Neural progenitor cell (in vitro differentiated cells): ENCODE results near the gene SMURF1. TPM values are rescaled to one million over a fixed set of nuclear protein-coding genes. Genes with fewer than 3 reads are reported as not detected.

Experiments
- DNase-seq: peaks from one replicate; pipeline ENCODE4 v3.0.0-alpha.2; 2016; ENCODE audit warnings: low spot score
- H2AFZ ChIP-seq: fragments of 200-600 bp; sonication (generic); replicated peaks from 2 replicates; pipeline ENCODE4 v1.6.1; 2016; ENCODE audit warnings: antibody characterized with exemption
- H3F3A ChIP-seq: fragments of 200-600 bp; sonication (generic); 2 replicates; pipeline ENCODE4 v1.6.1; 2016; ENCODE audit warnings: antibody characterized with exemption, low read depth
- H3K27ac ChIP-seq: fragments of 200-600 bp; sonication (generic); 2 replicates; pipeline ENCODE4 v1.5.1; 2016; ENCODE audit warnings: mild to moderate bottlenecking
- H3K27me3 ChIP-seq: fragments of 200-600 bp; sonication (generic); 2 replicates; pipeline ENCODE4 v1.6.1; 2016; ENCODE audit warnings: mild to moderate bottlenecking, moderate library complexity
- H3K36me3 ChIP-seq: fragments of 200-600 bp; sonication (generic); 2 replicates; pipeline ENCODE4 v1.5.1; 2016
- H3K4me1 ChIP-seq: fragments of 200-600 bp; sonication (generic); 2 replicates; pipeline ENCODE4 v1.6.1; 2016; ENCODE audit warnings: mixed run types
- H3K4me2 ChIP-seq: fragments of 200-600 bp; sonication (generic); 2 replicates; pipeline ENCODE4 v1.6.1; 2016
- H3K4me3 ChIP-seq: fragments of 200-600 bp; sonication (generic); 2 replicates; pipeline ENCODE4 v1.5.1; 2016
- H3K79me2 ChIP-seq: fragments of 200-600 bp; sonication (generic); 2 replicates; pipeline ENCODE4 v1.6.1; 2016; ENCODE audit warnings: low read depth
- H3K9ac ChIP-seq: fragments of 200-600 bp; sonication (generic); 2 replicates; pipeline ENCODE4 v1.6.1; 2016
- H3K9me3 ChIP-seq: fragments of 200-600 bp; sonication (generic); 2 replicates; pipeline ENCODE4 v1.5.1; 2016; ENCODE audit warnings: low read depth
- H4K20me1 ChIP-seq: fragments of 200-600 bp; sonication (generic); 2 replicates; pipeline ENCODE4 v1.6.1; 2016; ENCODE audit warnings: low read depth
- H3K27ac Mint-ChIP-seq: 3 replicates; pipeline ENCODE4 v1.8.0; 2021; ENCODE audit warnings: mixed read lengths
- H3K27me3 Mint-ChIP-seq: 2 replicates; pipeline ENCODE4 v1.8.0; 2022; ENCODE audit warnings: low read depth, mild to moderate bottlenecking, inconsistent platforms, moderate library complexity, mixed read lengths; ENCODE audit not compliant: insufficient read depth
- H3K36me3 Mint-ChIP-seq: 3 replicates; pipeline ENCODE4 v1.8.0; 2021; ENCODE audit warnings: mixed read lengths
- H3K4me1 Mint-ChIP-seq: 3 replicates; pipeline ENCODE4 v1.8.0; 2021; ENCODE audit warnings: mixed read lengths
- H3K4me3 Mint-ChIP-seq: 3 replicates; pipeline ENCODE4 v1.8.0; 2021; ENCODE audit warnings: mild to moderate bottlenecking, moderate library complexity, mixed read lengths
- H3K9me3 Mint-ChIP-seq: 3 replicates; pipeline ENCODE4 v1.8.0; 2020; ENCODE audit warnings: mixed read lengths
- EZH2 ChIP-seq: fragments of 200-600 bp; sonication (generic); IDR thresholded peaks from 2 replicates; pipeline ENCODE4 v1.6.1; 2017; ENCODE audit warnings: antibody characterized with exemption, mild to moderate bottlenecking, moderate library complexity
- EZH2phosphoT487 ChIP-seq: fragments of 200-600 bp; sonication (generic); IDR thresholded peaks from 2 replicates; pipeline ENCODE4 v1.6.1; 2017; ENCODE audit warnings: antibody characterized with exemption
- total RNA-seq: library from RNA; depleted of rRNA; stranded (reverse); fragments of >200 nt; gene quantifications from 2 replicates; pipeline ENCODE4 v1.2.3, GENCODE V29; 2015; ENCODE audit warnings: low replicate concordance
- TF ChIP-seq, protein P1 (sequence below): fragments of 200-600 bp; sonication (generic); IDR thresholded peaks from 2 replicates; pipeline ENCODE4 v1.5.1; 2017; ENCODE audit warnings: antibody characterized with exemption, mild to moderate bottlenecking

The SMURF1 gene
- total RNA-seq, 1 donor from 2014 or later: 31.0 TPM

DNA sequence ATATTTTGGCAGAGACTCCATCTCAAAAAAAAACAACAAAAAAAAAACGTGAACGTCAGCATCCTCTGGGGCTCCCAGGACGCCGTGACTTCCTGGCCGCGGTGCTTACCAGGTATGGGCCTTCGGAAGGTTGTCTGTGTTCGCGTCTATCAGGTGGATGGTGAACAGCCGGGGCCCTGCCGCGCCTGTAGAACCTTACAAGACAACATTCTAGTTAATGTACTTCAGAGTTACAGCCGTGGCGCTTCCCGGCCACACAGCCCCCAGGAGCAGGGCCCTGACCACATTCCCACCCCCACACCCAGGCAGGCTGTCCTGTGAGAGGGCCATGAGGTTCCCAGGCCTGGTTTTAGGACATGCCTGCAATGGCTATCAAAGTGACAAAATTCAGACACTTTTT lies 111.0 kb downstream of the SMURF1 start:
- Mint-ChIP-seq H3K4me1 (no peaks in the 10 kb centered on the region), H3K36me3 (peaks cover 31% of the 10 kb centered on the region), H3K27me3 (peaks cover 6% of the 10 kb centered on the region), H3K27ac (no peak overlapping the region), H3K9me3 (no peaks in the 10 kb centered on the region), H3K4me3 (no peak overlapping the region)
- no peak for DNase-seq
- H3K27ac ChIP-seq: no peak overlapping the region
- H3K27me3 ChIP-seq: no peaks in the 10 kb centered on the region
- H3K4me2 ChIP-seq: no peak overlapping the region
- TF ChIP-seq, protein P1, sequence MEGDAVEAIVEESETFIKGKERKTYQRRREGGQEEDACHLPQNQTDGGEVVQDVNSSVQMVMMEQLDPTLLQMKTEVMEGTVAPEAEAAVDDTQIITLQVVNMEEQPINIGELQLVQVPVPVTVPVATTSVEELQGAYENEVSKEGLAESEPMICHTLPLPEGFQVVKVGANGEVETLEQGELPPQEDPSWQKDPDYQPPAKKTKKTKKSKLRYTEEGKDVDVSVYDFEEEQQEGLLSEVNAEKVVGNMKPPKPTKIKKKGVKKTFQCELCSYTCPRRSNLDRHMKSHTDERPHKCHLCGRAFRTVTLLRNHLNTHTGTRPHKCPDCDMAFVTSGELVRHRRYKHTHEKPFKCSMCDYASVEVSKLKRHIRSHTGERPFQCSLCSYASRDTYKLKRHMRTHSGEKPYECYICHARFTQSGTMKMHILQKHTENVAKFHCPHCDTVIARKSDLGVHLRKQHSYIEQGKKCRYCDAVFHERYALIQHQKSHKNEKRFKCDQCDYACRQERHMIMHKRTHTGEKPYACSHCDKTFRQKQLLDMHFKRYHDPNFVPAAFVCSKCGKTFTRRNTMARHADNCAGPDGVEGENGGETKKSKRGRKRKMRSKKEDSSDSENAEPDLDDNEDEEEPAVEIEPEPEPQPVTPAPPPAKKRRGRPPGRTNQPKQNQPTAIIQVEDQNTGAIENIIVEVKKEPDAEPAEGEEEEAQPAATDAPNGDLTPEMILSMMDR: no peak
- no peak for TF ChIP-seq EZH2phosphoT487
- TF ChIP-seq EZH2: no peak
- peaks cover 3% of the 10 kb centered on the region for H3K4me1 ChIP-seq
- H4K20me1 ChIP-seq: peaks cover 8% of the 10 kb centered on the region
- no peak overlapping the region for H3K4me3 ChIP-seq
- peaks cover 6% of the 10 kb centered on the region for H3F3A ChIP-seq
- H3K79me2 ChIP-seq: no peaks in the 10 kb centered on the region
- no peaks in the 10 kb centered on the region for H3K9me3 ChIP-seq
- no peak overlapping the region for H3K9ac ChIP-seq
- no peak overlapping the region for H2AFZ ChIP-seq
- no peaks in the 10 kb centered on the region for H3K36me3 ChIP-seq

DNA sequence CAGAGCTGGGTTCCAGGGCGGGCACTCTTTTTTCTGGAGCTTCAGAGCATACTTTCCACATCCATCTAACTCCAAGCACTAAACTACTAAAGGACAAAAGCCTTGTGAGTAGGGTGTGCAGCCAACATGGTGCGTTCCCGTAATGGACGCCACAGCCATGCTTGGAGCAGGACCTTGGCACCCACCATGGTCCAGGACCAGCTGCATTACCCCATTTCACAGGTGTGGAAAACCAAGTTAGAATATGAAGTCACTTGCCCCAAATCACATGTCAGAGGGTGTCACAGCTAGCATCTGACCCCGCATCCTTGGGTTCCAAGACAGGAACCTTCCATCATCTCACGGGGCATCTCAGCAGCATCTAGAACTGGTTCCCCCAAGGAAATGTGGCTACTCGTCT lies 112.4 kb downstream of the SMURF1 start:
- no peak for DNase-seq
- H3K9me3 Mint-ChIP-seq: no peaks in the 10 kb centered on the region
- Histone ChIP-seq H3K9me3 (no peaks in the 10 kb centered on the region), H4K20me1 (peaks cover 2% of the 10 kb centered on the region), H3K27ac (no peak overlapping the region), H3K4me1 (peaks cover 7% of the 10 kb centered on the region), H3K9ac (no peak overlapping the region), H2AFZ (no peak overlapping the region), H3K4me2 (no peak overlapping the region), H3K79me2 (no peaks in the 10 kb centered on the region), H3F3A (peaks cover 6% of the 10 kb centered on the region), H3K27me3 (no peaks in the 10 kb centered on the region), H3K4me3 (no peak overlapping the region), H3K36me3 (no peaks in the 10 kb centered on the region)
- H3K4me3 Mint-ChIP-seq: no peak overlapping the region
- H3K36me3 Mint-ChIP-seq: peaks cover 36% of the 10 kb centered on the region
- H3K27me3 Mint-ChIP-seq: peaks cover 6% of the 10 kb centered on the region
- H3K27ac Mint-ChIP-seq: no peak overlapping the region
- H3K4me1 Mint-ChIP-seq: no peaks in the 10 kb centered on the region
- TF ChIP-seq EZH2 (no peak), EZH2phosphoT487 (no peak)
- TF ChIP-seq, protein P1: no peak

DNA sequence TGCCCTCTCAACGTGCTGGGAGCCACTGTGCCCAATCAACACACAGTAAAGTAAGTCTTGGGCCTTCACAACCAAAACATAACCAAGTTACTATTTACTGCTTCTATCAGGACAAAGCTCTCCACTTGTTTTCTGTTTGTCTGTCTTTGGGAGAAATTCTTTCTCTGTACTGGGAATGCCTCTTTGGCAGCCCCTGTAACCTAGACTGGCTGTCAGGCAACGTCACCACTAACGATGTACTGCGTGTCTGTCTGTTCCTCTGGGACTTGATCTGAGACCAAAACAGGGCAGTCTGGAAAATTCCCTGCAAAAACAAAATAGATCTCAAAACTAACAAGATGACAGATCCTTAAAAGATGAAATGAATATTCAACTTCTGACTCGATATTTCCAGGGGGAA lies 113.0 kb downstream of the SMURF1 start:
- Histone ChIP-seq H3K79me2 (no peaks in the 10 kb centered on the region), H3K4me2 (no peak overlapping the region), H2AFZ (no peak overlapping the region), H3K4me1 (peaks cover 7% of the 10 kb centered on the region), H3K9me3 (no peaks in the 10 kb centered on the region), H4K20me1 (no peaks in the 10 kb centered on the region), H3K27me3 (no peaks in the 10 kb centered on the region), H3K36me3 (no peaks in the 10 kb centered on the region), H3K27ac (no peak overlapping the region), H3K9ac (no peak overlapping the region), H3K4me3 (no peak overlapping the region), H3F3A (peaks cover 6% of the 10 kb centered on the region)
- no peak overlapping the region for H3K4me3 Mint-ChIP-seq
- no peak for DNase-seq
- H3K9me3 Mint-ChIP-seq: no peaks in the 10 kb centered on the region
- peaks cover 3% of the 10 kb centered on the region for H3K27me3 Mint-ChIP-seq
- peaks cover 37% of the 10 kb centered on the region for H3K36me3 Mint-ChIP-seq
- H3K27ac Mint-ChIP-seq: no peak overlapping the region
- no peaks in the 10 kb centered on the region for H3K4me1 Mint-ChIP-seq
- TF ChIP-seq EZH2 (no peak), EZH2phosphoT487 (no peak)
- TF ChIP-seq, protein P1: no peak

DNA sequence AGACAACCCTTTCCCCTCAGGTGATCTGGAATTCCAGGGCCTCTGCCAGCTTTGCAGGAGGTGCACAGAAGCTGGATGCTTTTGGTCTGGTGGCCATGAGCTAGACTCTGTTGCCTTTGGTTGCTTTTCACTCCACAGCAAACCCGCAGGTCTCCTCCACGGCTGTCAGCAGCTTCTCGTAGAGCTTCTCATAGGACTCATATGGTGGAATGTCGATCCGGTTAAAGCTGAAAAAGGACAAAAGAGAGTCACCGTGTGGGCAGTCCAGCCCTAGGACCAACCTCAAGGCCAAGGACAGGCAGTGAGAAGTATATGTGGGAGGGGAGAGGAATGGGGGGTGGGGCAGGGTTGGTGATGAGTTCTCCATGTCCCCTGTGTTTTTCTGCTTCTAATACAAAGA lies 113.5 kb downstream of the SMURF1 start:
- H2AFZ ChIP-seq: no peak overlapping the region
- TF ChIP-seq EZH2: no peak
- TF ChIP-seq, protein P1: no peak
- no peak overlapping the region for H3K4me3 ChIP-seq
- no peak overlapping the region for H3K9ac ChIP-seq
- Mint-ChIP-seq H3K4me3 (no peak overlapping the region), H3K9me3 (no peaks in the 10 kb centered on the region), H3K36me3 (peaks cover 42% of the 10 kb centered on the region), H3K27me3 (peaks cover 2% of the 10 kb centered on the region), H3K27ac (no peak overlapping the region), H3K4me1 (no peaks in the 10 kb centered on the region)
- no peaks in the 10 kb centered on the region for H3K9me3 ChIP-seq
- H3K27me3 ChIP-seq: no peaks in the 10 kb centered on the region
- no peak overlapping the region for H3K4me2 ChIP-seq
- H3K79me2 ChIP-seq: no peaks in the 10 kb centered on the region
- no peak for DNase-seq
- no peaks in the 10 kb centered on the region for H3K36me3 ChIP-seq
- peaks cover 6% of the 10 kb centered on the region for H3F3A ChIP-seq
- H3K27ac ChIP-seq: no peak overlapping the region
- no peaks in the 10 kb centered on the region for H4K20me1 ChIP-seq
- peaks cover 7% of the 10 kb centered on the region for H3K4me1 ChIP-seq
